ENCODE results near the gene ZDHHC1. TPM values are rescaled to one million over a fixed set of nuclear protein-coding genes. Genes with fewer than 3 reads are reported as not detected.

Gene ZDHHC1
- total and polyA plus RNA-seq, 5 donors from 2014 or later, result 0.60 TPM; not detected in 4

DNA sequence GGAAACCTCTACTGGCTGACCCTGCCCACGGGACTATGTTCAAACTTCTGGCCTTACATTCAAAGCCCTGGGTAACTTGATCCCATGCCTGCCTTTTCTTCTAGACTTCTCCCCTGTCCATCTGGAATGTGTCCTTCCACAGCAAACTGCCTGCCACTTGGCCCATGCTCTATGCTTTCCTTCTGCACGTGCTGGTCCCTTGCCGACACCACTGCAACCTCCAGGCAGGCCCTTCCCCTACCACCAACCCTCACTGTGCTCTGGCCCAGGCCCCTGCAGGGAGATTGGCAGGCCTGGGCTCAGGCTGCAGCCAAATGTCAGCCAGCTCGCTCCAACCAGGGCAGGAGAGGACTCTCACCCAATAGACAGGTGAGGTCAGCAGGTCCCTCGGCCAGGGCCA, 25.6 kb upstream of the ZDHHC1 start:
- Mint-ChIP-seq H3K9me3 (peaks cover 0 to 1% (median 0%) of the 10 kb centered on the region in 7 donors), H3K36me3 (peaks cover 13% of the 10 kb centered on the region)
- H3K36me3 ChIP-seq (ENCODE audit: control insufficient read depth, insufficient read depth, low read length), result peaks cover 31% of the 10 kb centered on the region

DNA sequence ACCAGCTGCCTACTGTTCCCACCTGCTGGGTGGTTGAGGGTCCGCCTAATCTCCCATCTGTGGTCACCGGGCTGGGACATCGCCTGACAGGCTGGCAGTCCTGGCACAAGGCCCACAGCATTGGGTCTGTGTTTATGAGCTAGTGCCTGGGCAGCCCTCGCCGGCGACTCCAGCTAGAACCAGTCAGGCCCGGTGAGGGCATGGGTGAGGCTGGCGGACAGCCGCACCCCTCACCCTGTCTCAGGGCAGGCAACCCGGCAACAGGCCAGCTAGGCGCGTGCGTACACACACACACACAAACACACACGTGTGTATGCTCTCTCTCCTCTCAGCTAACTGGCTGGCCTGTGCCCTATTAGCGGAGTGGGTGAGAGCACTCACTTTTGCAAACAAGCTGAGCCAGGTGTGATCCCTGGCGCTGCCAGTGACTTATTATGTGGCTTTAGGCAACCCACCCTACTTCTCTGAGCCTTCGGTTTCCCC, 25.0 kb upstream of the ZDHHC1 start:
- Mint-ChIP-seq H3K36me3 (peaks cover 13% of the 10 kb centered on the region), H3K4me1 (peaks cover 0 to 4% (median 0%) of the 10 kb centered on the region in 4 donors), H3K27me3 (no peaks in the 10 kb centered on the region), H3K4me3 (no peak overlapping the region), H3K9me3 (peaks cover 0 to 1% (median 0%) of the 10 kb centered on the region in 7 donors), H3K27ac (peak overlapping the region in 1 of 3 donors; percentile 26)
- H3K4me3 ChIP-seq (ENCODE audit: low read depth, low read length), result no peak overlapping the region
- H3K27me3 ChIP-seq (ENCODE audit: control insufficient read depth, insufficient read depth, low read length), result no peaks in the 10 kb centered on the region
- H3K27ac ChIP-seq (ENCODE audit: insufficient read depth, low read length, poor library complexity, severe bottlenecking), result no peak overlapping the region
- H3K9me3 ChIP-seq (ENCODE audit: control insufficient read depth in 2 of 2, low read length in 2 of 2), result no peaks in the 10 kb centered on the region
- peaks cover 31% of the 10 kb centered on the region for H3K36me3 ChIP-seq (ENCODE audit: control insufficient read depth, insufficient read depth, low read length)
- DNase-seq (no peak), ATAC-seq (ENCODE audit: low read depth in 2 of 2) (no peak)
- H3K4me1 ChIP-seq (ENCODE audit: control insufficient read depth, insufficient read depth, low read length, poor library complexity, severe bottlenecking), result no peaks in the 10 kb centered on the region

More for the DNA sequence above, 25.6 kb upstream of the ZDHHC1 start:
- Mint-ChIP-seq H3K27me3 (no peaks in the 10 kb centered on the region), H3K4me1 (peaks cover 0 to 7% (median 0%) of the 10 kb centered on the region in 4 donors), H3K27ac (peak overlapping the region in 2 of 3 donors; percentile 55 to 86), H3K4me3 (no peak overlapping the region)
- DNase-seq (no peak), ATAC-seq (ENCODE audit: low read depth in 2 of 2) (no peak)
- Histone ChIP-seq H3K4me3 (ENCODE audit: low read depth, low read length) (no peak overlapping the region), H3K27me3 (ENCODE audit: control insufficient read depth, insufficient read depth, low read length) (no peaks in the 10 kb centered on the region), H3K4me1 (ENCODE audit: control insufficient read depth, insufficient read depth, low read length, poor library complexity, severe bottlenecking) (no peaks in the 10 kb centered on the region), H3K9me3 (ENCODE audit: control insufficient read depth in 2 of 2, low read length in 2 of 2) (no peaks in the 10 kb centered on the region), H3K27ac (ENCODE audit: insufficient read depth, low read length, poor library complexity, severe bottlenecking) (no peak overlapping the region)

DNA sequence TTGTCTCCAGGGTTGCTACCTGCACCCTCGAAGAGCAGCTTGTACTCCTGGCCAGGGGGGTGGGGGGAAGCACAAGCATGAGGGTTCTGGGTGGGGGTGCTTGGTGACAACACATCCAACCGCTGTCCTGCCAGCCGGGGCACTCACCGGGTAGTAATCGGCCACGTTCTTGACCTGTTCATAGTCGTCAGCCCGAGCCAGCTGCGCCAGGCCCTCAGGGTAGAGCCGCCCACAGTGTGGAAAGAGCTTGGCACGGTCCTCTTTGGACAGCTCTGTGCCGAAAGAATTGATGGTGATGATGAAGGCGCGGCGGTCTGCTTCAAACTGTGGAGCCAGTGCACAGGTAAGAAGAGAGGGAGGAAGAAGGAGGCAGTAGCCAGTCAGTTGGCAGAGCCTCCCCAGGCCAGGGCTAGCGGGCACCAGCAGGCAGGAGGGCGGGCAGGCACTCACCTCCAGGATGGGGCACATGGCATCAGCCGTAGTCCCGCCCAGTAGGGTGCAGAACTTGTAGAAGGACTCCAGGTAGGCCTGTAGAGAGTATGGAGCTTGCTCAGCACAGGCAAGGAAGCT, 22.6 kb upstream of the ZDHHC1 start:
- H3K27ac Mint-ChIP-seq, result no peak overlapping the region
- peaks cover 0 to 1% (median 0%) of the 10 kb centered on the region in 7 donors for H3K9me3 Mint-ChIP-seq
- Histone ChIP-seq H3K9me3 (ENCODE audit: control insufficient read depth in 2 of 2, low read length in 2 of 2) (no peaks in the 10 kb centered on the region), H3K27ac (ENCODE audit: insufficient read depth, low read length, poor library complexity, severe bottlenecking) (no peak overlapping the region), H3K27me3 (ENCODE audit: control insufficient read depth, insufficient read depth, low read length) (no peaks in the 10 kb centered on the region), H3K4me3 (ENCODE audit: low read depth, low read length) (no peak overlapping the region), H3K4me1 (ENCODE audit: control insufficient read depth, insufficient read depth, low read length, poor library complexity, severe bottlenecking) (no peaks in the 10 kb centered on the region), H3K36me3 (ENCODE audit: control insufficient read depth, insufficient read depth, low read length) (peaks cover 25% of the 10 kb centered on the region)
- ATAC-seq (ENCODE audit: low read depth in 2 of 2) (no peak), DNase-seq (no peak)
- H3K4me3 Mint-ChIP-seq, result no peak overlapping the region
- peaks cover 0 to 4% (median 0%) of the 10 kb centered on the region in 4 donors for H3K4me1 Mint-ChIP-seq
- H3K36me3 Mint-ChIP-seq, result peaks cover 13% of the 10 kb centered on the region
- H3K27me3 Mint-ChIP-seq, result peaks cover 5% of the 10 kb centered on the region

DNA sequence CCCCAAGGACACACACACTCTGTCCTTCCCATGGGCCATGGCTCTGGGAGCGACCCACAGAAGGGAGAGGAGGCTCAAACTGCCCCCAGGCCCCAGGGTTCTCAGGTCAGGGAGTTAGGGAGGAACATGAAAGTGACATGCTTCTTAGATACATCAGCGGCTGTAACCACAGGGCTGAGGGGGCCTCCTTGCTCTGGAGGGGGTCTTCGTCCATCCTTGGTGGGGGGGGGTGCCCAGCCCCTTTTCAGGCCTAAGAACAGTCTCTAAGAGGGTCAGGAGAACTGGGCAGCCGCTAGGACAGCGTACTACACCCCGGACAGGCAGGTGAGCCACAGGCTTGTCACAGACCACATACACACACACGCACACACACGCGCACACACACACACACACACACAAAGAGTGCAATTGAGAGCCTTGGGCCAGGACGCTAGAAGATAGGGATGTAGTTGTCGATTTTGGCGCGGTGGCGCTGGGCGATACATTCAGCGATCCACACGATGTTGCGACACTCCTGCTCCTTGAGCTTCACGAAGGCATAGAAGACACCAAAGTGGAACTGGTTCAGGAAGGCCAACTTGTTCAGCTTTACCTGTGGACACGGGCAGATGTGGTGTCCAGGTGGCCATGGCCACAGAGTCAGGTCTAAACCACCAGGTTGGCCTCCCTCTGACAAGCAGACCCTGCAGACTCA, 22.0 kb upstream of the ZDHHC1 start:
- Mint-ChIP-seq H3K9me3 (peaks cover 0 to 1% (median 0%) of the 10 kb centered on the region in 7 donors), H3K4me1 (peaks cover 0 to 4% (median 0%) of the 10 kb centered on the region in 4 donors), H3K27ac (no peak overlapping the region), H3K4me3 (no peak overlapping the region), H3K27me3 (peaks cover 5% of the 10 kb centered on the region), H3K36me3 (peaks cover 13% of the 10 kb centered on the region)
- DNase-seq (no peak), ATAC-seq (ENCODE audit: low read depth in 2 of 2) (no peak)
- no peak overlapping the region for H3K4me3 ChIP-seq (ENCODE audit: low read depth, low read length)
- H3K36me3 ChIP-seq (ENCODE audit: control insufficient read depth, insufficient read depth, low read length), result peaks cover 25% of the 10 kb centered on the region
- H3K27ac ChIP-seq (ENCODE audit: insufficient read depth, low read length, poor library complexity, severe bottlenecking), result no peak overlapping the region
- no peaks in the 10 kb centered on the region for H3K27me3 ChIP-seq (ENCODE audit: control insufficient read depth, insufficient read depth, low read length)
- H3K4me1 ChIP-seq (ENCODE audit: control insufficient read depth, insufficient read depth, low read length, poor library complexity, severe bottlenecking), result no peaks in the 10 kb centered on the region
- no peaks in the 10 kb centered on the region for H3K9me3 ChIP-seq (ENCODE audit: control insufficient read depth in 2 of 2, low read length in 2 of 2)

DNA sequence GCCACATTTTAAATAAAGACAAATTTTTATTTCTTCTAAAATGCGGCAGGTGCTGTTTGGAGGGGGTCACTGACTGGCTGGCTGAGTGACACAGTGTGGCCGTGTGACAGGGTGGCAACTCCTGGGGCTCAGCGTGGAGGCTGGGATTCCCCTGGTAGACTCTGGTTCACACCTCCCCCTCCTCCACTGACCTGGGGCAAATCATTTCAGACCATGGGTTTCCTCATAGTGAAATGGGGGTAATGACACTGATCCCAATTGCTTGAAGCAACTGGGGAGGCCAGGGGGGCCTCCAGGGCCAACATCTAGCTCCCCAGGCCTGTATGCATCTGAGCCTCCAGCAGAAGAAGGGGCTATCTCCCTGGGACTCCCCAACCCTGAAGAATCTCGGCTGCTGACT, 21.2 kb upstream of the ZDHHC1 start:
- peaks cover 19% of the 10 kb centered on the region for H3K36me3 ChIP-seq (ENCODE audit: control insufficient read depth, insufficient read depth, low read length)
- Mint-ChIP-seq H3K27me3 (peaks cover 7% of the 10 kb centered on the region), H3K4me1 (peaks cover 0 to 4% (median 0%) of the 10 kb centered on the region in 4 donors), H3K36me3 (peaks cover 15% of the 10 kb centered on the region), H3K27ac (no peak overlapping the region), H3K9me3 (peaks cover 0 to 1% (median 0%) of the 10 kb centered on the region in 7 donors), H3K4me3 (no peak overlapping the region)
- no peaks in the 10 kb centered on the region for H3K27me3 ChIP-seq (ENCODE audit: control insufficient read depth, insufficient read depth, low read length)
- H3K27ac ChIP-seq (ENCODE audit: insufficient read depth, low read length, poor library complexity, severe bottlenecking), result no peak overlapping the region
- DNase-seq (no peak), ATAC-seq (ENCODE audit: low read depth in 2 of 2) (no peak)
- H3K9me3 ChIP-seq (ENCODE audit: control insufficient read depth in 2 of 2, low read length in 2 of 2), result no peaks in the 10 kb centered on the region
- no peaks in the 10 kb centered on the region for H3K4me1 ChIP-seq (ENCODE audit: control insufficient read depth, insufficient read depth, low read length, poor library complexity, severe bottlenecking)
- no peak overlapping the region for H3K4me3 ChIP-seq (ENCODE audit: low read depth, low read length)

DNA sequence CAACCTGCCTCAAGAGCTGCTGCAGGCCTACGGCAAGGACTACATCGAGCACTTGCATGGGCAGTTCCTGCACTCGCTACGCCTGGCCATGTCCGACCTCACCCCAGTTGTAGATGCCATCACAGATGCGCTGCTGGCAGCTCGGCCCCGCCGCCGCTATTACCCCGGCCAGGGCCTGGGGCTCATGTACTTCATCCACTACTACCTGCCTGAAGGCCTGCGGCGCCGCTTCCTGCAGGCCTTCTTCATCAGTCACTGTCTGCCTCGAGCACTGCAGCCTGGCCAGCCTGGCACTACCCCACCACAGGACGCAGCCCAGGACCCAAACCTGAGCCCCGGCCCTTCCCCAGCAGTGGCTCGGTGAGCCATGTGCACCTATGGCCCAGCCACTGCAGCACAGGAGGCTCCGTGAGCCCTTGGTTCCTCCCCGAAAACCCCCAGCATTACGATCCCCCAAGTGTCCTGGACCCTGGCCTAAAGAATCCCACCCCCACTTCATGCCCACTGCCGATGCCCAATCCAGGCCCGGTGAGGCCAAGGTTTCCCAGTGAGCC, 20.4 kb upstream of the ZDHHC1 start:
- Histone ChIP-seq H3K4me3 (ENCODE audit: low read depth, low read length) (no peak overlapping the region), H3K27ac (ENCODE audit: insufficient read depth, low read length, poor library complexity, severe bottlenecking) (no peak overlapping the region), H3K4me1 (ENCODE audit: control insufficient read depth, insufficient read depth, low read length, poor library complexity, severe bottlenecking) (peaks cover 2% of the 10 kb centered on the region), H3K36me3 (ENCODE audit: control insufficient read depth, insufficient read depth, low read length) (peaks cover 16% of the 10 kb centered on the region), H3K9me3 (ENCODE audit: control insufficient read depth in 2 of 2, low read length in 2 of 2) (no peaks in the 10 kb centered on the region), H3K27me3 (ENCODE audit: control insufficient read depth, insufficient read depth, low read length) (no peaks in the 10 kb centered on the region)
- peaks cover 14% of the 10 kb centered on the region for H3K36me3 Mint-ChIP-seq
- H3K9me3 Mint-ChIP-seq, result peaks cover 0 to 1% (median 0%) of the 10 kb centered on the region in 7 donors
- peak overlapping the region in 1 of 4 donors; percentile 17 for H3K4me3 Mint-ChIP-seq
- H3K27me3 Mint-ChIP-seq, result peaks cover 12% of the 10 kb centered on the region
- ATAC-seq (ENCODE audit: low read depth in 2 of 2), result no peak
- no peak overlapping the region for H3K27ac Mint-ChIP-seq
- no peak for DNase-seq
- H3K4me1 Mint-ChIP-seq, result peaks cover 0 to 4% (median under 1%) of the 10 kb centered on the region in 4 donors

DNA sequence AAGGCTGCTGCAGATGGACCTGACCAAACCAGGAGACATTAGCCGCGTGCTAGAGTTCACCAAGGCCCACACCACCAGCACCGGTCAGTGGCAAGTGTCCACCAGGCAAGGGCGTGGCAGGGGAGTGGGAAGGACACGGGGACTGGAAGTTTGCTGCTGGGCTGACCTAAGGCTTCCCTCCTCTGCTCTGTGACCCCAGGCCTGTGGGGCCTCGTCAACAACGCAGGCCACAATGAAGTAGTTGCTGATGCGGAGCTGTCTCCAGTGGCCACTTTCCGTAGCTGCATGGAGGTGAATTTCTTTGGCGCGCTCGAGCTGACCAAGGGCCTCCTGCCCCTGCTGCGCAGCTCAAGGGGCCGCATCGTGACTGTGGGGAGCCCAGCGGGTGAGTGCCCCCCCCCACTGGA, 19.5 kb upstream of the ZDHHC1 start:
- Histone ChIP-seq H3K4me1 (ENCODE audit: control insufficient read depth, insufficient read depth, low read length, poor library complexity, severe bottlenecking) (peaks cover 6% of the 10 kb centered on the region), H3K27me3 (ENCODE audit: control insufficient read depth, insufficient read depth, low read length) (peaks cover 2% of the 10 kb centered on the region), H3K27ac (ENCODE audit: insufficient read depth, low read length, poor library complexity, severe bottlenecking) (no peak overlapping the region), H3K4me3 (ENCODE audit: low read depth, low read length) (no peak overlapping the region), H3K9me3 (ENCODE audit: control insufficient read depth in 2 of 2, low read length in 2 of 2) (no peaks in the 10 kb centered on the region), H3K36me3 (ENCODE audit: control insufficient read depth, insufficient read depth, low read length) (peaks cover 10% of the 10 kb centered on the region)
- no peak for ATAC-seq (ENCODE audit: low read depth in 2 of 2)
- Mint-ChIP-seq H3K4me3 (peak overlapping the region in 1 of 4 donors; percentile 35), H3K27ac (no peak overlapping the region), H3K9me3 (peaks cover 0 to 1% (median 0%) of the 10 kb centered on the region in 7 donors), H3K4me1 (peaks cover 0 to 7% (median 0%) of the 10 kb centered on the region in 4 donors), H3K27me3 (peaks cover 12% of the 10 kb centered on the region), H3K36me3 (peaks cover 12% of the 10 kb centered on the region)
- no peak for DNase-seq

Data from CD4-positive, CD25-positive, alpha-beta regulatory T cell (primary cell).